ENCODE measurements around the gene AAR2.

- TF ChIP-seq GATA2 (CRISPR knock-in tag; IDR thresholded peaks at IDR 0.05) = no peak
- no peak for TF ChIP-seq EP300 (IDR thresholded peaks at IDR 0.05; ENCODE audit: borderline replicate concordance in 1 of 2, low read depth in 1 of 2, low read length in 1 of 2)
- no peak for TF ChIP-seq CTCF (IDR thresholded peaks at IDR 0.05)
- TF ChIP-seq POLR2AphosphoS5 (IDR thresholded peaks at IDR 0.05; ENCODE audit: low read depth, low read length) = no peak
- TF ChIP-seq MXI1 (IDR thresholded peaks at IDR 0.05; ENCODE audit: low read depth, low read length) = no peak
- no peak for TF ChIP-seq YY1 (IDR thresholded peaks at IDR 0.05; ENCODE audit: low read depth)
- TF ChIP-seq RXRA (IDR thresholded peaks at IDR 0.05; ENCODE audit: borderline replicate concordance, low read depth) = no peak
- no peak for TF ChIP-seq GABPA (IDR thresholded peaks at IDR 0.05; ENCODE audit: low read depth)
These were observed 68.7 kb downstream of the AAR2 start for GRCh38 chr20:36304786-36305495.

All from SK-N-SH (cell line).